SK-N-SH treated with all-trans-retinoic acid at 6 μM for 48 hours (cell line): Measurements from ENCODE around the gene ANKRA2.

Source experiments
- CSDC2 ChIP-seq: fragments of 250-450 bp; sonication (Bioruptor Pico); IDR thresholded peaks from 2 replicates; pipeline ENCODE4 v1.5.0; 2020; ENCODE audit warnings: mild to moderate bottlenecking, moderate library complexity
- PATZ1 ChIP-seq: fragments of 250-450 bp; sonication (Bioruptor Pico); IDR thresholded peaks from 2 replicates; pipeline ENCODE4 v1.8.0; 2020; ENCODE audit warnings: mild to moderate bottlenecking, moderate library complexity, borderline replicate concordance
- TOX ChIP-seq: fragments of 250-450 bp; sonication (Bioruptor Pico); IDR thresholded peaks from 2 replicates; pipeline ENCODE4 v1.8.0; 2021; ENCODE audit warnings: mild to moderate bottlenecking, moderate library complexity, borderline replicate concordance

DNA sequence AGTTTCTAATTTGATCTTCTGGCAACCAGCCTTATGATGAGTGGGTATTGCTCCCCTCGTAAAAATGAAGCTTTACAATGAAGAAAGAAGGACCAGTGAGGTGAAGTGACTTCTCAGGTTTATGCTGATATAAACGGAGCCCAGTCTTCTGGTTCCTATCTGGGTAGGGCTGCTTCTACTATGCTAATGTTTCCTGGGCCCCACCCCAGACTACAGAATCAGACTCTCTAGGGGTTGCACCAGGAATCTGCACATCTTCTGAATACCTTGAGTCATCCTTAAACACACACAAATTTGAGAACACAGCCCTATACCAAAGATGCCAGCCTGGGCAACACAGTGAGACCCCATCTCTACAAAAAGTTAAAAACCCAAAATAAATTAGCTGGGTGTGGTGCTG, 51.0 kb downstream of the ANKRA2 start:
- TF ChIP-seq TOX (CRISPR knock-in tag), result no peak
- no peak for TF ChIP-seq PATZ1 (CRISPR knock-in tag)
- no peak for TF ChIP-seq CSDC2 (CRISPR knock-in tag)
